Osteocyte (in vitro differentiated cells): ENCODE results near the gene DPY19L3. TPM values are rescaled to one million over a fixed set of nuclear protein-coding genes. Genes with fewer than 3 reads are reported as not detected.
"Not testable (repeated sequence)": the region's sequence is repeated elsewhere in the genome, so short reads cannot be mapped to it uniquely, and the experiment has no call there.

Experiments
- DNase-seq: peaks from one replicate; pipeline ENCODE4 v3.0.0; 2021; ENCODE audit warnings: mixed read lengths; ENCODE audit not compliant: unreplicated experiment; ENCODE audit errors: extremely low spot score
- H3K27ac Mint-ChIP-seq: one replicate; pipeline ENCODE4 v1.8.0; 2021; ENCODE audit warnings: mild to moderate bottlenecking, mixed read lengths; ENCODE audit not compliant: unreplicated experiment
- H3K27me3 Mint-ChIP-seq: one replicate; pipeline ENCODE4 v1.8.0; 2021; ENCODE audit warnings: mixed read lengths; ENCODE audit not compliant: unreplicated experiment
- H3K36me3 Mint-ChIP-seq: one replicate; pipeline ENCODE4 v1.8.0; 2021; ENCODE audit warnings: mixed read lengths; ENCODE audit not compliant: unreplicated experiment
- H3K4me1 Mint-ChIP-seq: one replicate; pipeline ENCODE4 v1.8.0; 2021; ENCODE audit warnings: mixed read lengths; ENCODE audit not compliant: unreplicated experiment
- H3K4me3 Mint-ChIP-seq: one replicate; pipeline ENCODE4 v1.8.0; 2021; ENCODE audit warnings: mild to moderate bottlenecking, moderate library complexity, mixed read lengths; ENCODE audit not compliant: unreplicated experiment
- H3K9me3 Mint-ChIP-seq: one replicate; pipeline ENCODE4 v1.8.0; 2021; ENCODE audit warnings: mixed read lengths; ENCODE audit not compliant: unreplicated experiment
- CTCF ChIP-seq: fragments of 200-600 bp; sonication (generic); IDR thresholded peaks from 2 replicates; pipeline ENCODE4 v1.5.0; 2021; ENCODE audit warnings: antibody characterized with exemption, mild to moderate bottlenecking, moderate library complexity
- total RNA-seq: library from RNA; stranded (reverse); gene quantifications from 2 replicates; pipeline ENCODE4 v1.2.1, GENCODE V29; 2021

Gene DPY19L3
- total RNA-seq, 1 donor from 2014 or later: 75.4 TPM

- Mint-ChIP-seq H3K4me3 (no peak overlapping the region), H3K9me3 (no peaks in the 10 kb centered on the region), H3K36me3 (peaks cover 62% of the 10 kb centered on the region), H3K4me1 (peaks cover 14% of the 10 kb centered on the region), H3K27me3 (no peaks in the 10 kb centered on the region), H3K27ac (no peak overlapping the region)
- no peak for TF ChIP-seq CTCF
- no peak for DNase-seq
Measured at GRCh38 chr19:32367948-32368536, 37.5 kb upstream of the DPY19L3 start.

- Mint-ChIP-seq H3K4me1 (peaks cover 22% of the 10 kb centered on the region), H3K27me3 (no peaks in the 10 kb centered on the region), H3K4me3 (no peak overlapping the region), H3K36me3 (peaks cover 56% of the 10 kb centered on the region), H3K9me3 (no peaks in the 10 kb centered on the region), H3K27ac (no peak overlapping the region)
- TF ChIP-seq CTCF: no peak
- DNase-seq: no peak
Measured at GRCh38 chr19:32368787-32369186, 36.8 kb upstream of the DPY19L3 start.

GRCh38 chr19:32372726-32373517, 32.6 kb upstream of the DPY19L3 start:
- peaks cover 28% of the 10 kb centered on the region for H3K36me3 Mint-ChIP-seq
- H3K27ac Mint-ChIP-seq: peak overlapping the region; percentile 87

GRCh38 chr19:32373585-32374295, 31.8 kb upstream of the DPY19L3 start:
- Mint-ChIP-seq H3K36me3 (peaks cover 24% of the 10 kb centered on the region), H3K4me3 (peak overlapping the region; percentile 54), H3K4me1 (peaks cover 35% of the 10 kb centered on the region), H3K27me3 (no peaks in the 10 kb centered on the region), H3K27ac (peak overlapping the region; percentile 87), H3K9me3 (no peaks in the 10 kb centered on the region)
- no peak for DNase-seq
- TF ChIP-seq CTCF: no peak

More at GRCh38 chr19:32372726-32373517, 32.6 kb upstream of the DPY19L3 start:
- Mint-ChIP-seq H3K4me1 (peaks cover 35% of the 10 kb centered on the region), H3K4me3 (peak overlapping the region; percentile 54), H3K27me3 (no peaks in the 10 kb centered on the region), H3K9me3 (no peaks in the 10 kb centered on the region)
- no peak for TF ChIP-seq CTCF
- no peak for DNase-seq

GRCh38 chr19:32374362-32374761, 31.2 kb upstream of the DPY19L3 start:
- H3K9me3 Mint-ChIP-seq, DNase-seq, H3K27me3 Mint-ChIP-seq: not testable (repeated sequence)
- Mint-ChIP-seq H3K36me3 (peaks cover 24% of the 10 kb centered on the region), H3K4me3 (peak overlapping the region; percentile 54), H3K4me1 (peaks cover 38% of the 10 kb centered on the region), H3K27ac (peak overlapping the region; percentile 87)
